GM18870 (cell line): ENCODE results near the gene NUP210.

Source experiments
- ATAC-seq: cut with Tn5 transposase; IDR thresholded peaks from one replicate; pipeline ENCODE4 v1.9.1; 2021; ENCODE audit warnings: moderate library complexity; ENCODE audit not compliant: unreplicated experiment

Gene NUP210

DNA sequence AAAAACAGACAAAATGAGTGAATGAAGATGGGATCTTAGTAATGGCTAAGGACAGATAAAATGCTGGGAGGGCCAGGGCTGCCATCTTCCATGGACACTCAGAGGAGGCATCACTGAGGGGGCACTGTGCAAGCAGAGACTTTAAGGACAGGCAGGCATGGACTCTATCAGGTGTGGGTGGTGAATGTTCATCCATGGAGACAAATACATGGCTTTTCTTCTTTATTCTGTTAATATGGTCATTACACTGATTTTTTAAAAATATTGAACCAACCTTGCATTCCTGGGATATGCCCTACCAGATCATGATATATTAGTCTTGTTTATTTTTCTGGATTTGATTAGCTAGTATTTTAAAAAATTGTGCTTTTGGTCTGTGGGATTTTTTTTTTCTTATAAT, 12.2 kb downstream of the NUP210 start:
- no peak for ATAC-seq

- no peak for ATAC-seq
These were observed 12.6 kb downstream of the NUP210 start for GRCh38 chr3:13407475-13407874.

DNA sequence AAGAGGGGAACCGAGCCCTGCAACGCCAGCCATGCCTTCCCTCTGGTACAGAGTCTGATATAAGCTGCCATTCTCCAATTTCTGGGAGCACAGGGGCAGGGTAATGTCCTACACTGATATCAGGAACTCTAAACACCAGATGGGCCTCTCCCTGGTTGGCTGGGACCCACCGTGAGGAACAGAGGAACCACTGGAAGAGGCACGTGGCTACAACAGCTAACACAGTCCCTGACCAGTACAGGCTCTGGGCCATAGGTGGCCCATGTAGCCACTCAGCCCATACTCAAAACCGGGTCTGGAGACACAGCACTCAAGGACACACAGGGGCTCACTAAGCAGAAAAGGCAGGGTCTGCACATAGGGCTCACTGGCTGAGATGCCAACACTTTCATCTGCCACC, 13.9 kb downstream of the NUP210 start:
- no peak for ATAC-seq

GRCh38 chr3:13405614-13406013, 14.5 kb downstream of the NUP210 start:
- no peak for ATAC-seq

DNA sequence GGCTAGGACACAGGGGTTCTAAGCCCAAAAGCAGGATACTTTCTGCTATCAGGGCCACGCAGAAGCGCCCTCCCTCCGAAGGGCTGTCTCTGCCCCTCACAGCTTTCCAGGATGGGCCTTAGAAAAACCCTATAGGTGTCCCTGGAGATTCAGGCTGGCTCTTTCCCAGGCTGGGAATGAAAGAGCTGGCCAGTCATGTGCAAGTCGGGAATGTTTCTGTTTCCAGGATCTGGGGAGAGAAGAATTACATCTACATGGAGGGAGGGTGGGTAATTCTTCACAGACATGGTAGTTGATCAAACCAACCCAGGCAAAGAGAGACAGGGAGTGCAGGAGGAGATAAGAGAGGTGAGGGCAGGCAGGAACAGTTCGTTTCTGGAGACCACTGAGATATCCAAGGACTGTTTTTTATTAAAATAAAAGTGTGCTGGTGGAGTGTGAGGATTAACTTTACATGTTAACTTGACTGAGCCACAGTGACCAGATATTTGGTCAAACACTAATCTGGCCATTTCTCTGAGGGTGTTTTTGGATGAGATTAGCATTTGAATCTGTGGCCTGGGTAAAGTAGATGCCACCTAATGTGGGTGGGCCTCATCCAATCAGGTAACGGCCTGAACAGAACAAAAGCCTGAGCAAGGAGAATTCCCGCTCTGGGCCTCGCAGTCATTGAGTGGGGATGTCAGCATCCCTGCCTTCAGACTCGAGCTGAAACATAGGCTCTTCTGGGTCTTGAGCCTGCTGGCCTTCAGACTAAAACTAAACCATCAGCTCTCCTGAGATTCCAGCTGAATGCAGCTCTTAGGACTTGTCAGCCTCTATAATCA, 15.3 kb downstream of the NUP210 start:
- ATAC-seq = no peak

- no peak for ATAC-seq
These were observed 16.3 kb downstream of the NUP210 start for GRCh38 chr3:13403847-13404246.

DNA sequence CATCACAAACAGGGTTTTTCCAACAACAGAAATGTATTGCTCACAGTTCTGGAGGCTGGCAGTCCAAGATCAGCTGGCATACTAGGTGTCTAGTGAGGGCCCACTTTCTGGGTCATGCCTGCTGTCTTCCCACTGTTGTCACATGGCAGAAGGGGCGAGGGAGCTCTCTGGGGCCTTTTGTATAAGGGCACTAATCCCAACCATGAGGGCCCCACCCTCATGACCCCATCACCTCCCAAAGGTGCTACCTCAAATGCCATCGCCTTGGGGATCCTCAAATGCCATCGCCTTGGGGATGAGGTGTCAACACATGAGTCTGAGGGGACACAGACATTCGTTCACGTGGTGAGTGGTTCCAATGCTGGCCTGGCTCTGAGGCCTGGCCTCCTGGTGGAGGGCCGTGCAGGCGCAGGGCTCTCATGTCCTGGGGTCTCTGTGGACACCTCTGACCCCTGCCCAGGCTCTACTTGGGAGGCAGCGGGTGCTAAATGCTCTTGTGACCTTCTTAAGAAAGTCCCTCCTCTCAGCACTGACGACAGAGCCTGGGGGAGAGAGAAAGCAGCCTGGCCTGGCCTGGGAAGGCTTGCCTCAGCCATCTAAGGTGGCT, 16.8 kb downstream of the NUP210 start:
- no peak for ATAC-seq

DNA sequence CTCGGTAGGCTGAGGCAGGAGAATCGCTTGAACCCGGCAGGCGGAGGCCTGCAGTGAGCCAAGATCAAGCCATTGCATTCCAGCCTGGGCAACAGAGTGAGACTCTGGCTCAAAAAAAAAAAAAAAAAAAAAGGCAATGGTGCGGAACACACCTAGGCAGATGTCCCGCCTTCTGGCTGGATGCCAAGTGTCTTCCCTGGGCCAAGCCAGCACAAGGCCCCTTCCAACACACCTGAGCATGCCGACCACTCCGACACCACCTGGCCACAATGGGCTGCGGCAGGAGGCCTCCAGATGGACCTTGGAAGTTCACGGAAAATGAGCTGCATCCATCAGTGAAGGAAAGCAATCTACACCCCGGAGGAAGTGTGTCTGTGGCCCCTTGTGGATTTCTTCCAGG, 19.0 kb downstream of the NUP210 start:
- ATAC-seq = no peak

- ATAC-seq = no peak
These were observed 19.9 kb downstream of the NUP210 start for GRCh38 chr3:13400114-13400673.

- no peak for ATAC-seq
These were observed 20.5 kb downstream of the NUP210 start for GRCh38 chr3:13399603-13400002.

DNA sequence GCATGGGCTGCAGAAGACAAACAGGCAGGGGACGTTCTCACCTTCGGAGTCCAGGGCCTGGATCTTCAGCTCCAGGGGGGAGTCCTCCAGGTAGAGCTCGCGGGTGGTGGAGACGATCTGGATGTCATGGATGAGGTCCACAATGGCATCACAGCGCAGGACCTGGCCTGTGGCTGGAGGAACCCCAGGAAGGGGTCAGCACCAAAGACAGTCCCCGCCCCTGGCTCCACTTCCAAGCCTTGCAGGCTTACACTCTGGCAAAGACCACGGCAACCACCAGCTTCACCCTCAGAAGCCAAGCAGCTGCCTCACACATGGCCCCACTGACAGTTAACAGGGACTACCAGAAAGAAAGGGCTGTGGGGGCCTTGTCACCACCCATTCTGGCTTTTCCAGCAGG, 22.8 kb downstream of the NUP210 start:
- no peak for ATAC-seq

- ATAC-seq = no peak
These were observed 25.8 kb downstream of the NUP210 start for GRCh38 chr3:13394363-13394762.

GRCh38 chr3:13393427-13394360, 26.4 kb downstream of the NUP210 start:
- no peak for ATAC-seq

DNA sequence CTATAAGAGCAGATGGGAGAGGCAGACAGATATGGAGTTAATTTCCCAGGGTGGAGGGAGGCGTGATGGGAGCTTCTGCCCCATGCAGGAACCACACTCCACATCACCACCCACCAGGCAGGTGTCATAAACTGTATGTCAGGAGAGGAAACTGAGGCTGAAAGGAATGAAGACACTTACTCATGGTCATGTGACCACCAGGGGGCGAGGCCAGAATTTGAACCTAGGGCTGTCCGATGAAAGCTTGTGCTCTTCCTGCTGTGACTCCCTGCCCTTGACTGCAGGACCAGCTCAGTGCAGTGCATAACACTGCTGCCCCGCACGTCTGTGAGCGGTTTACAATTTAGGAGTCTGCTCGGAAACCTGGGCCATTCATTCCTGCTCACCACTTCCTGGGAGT, 28.8 kb downstream of the NUP210 start:
- ATAC-seq = no peak

DNA sequence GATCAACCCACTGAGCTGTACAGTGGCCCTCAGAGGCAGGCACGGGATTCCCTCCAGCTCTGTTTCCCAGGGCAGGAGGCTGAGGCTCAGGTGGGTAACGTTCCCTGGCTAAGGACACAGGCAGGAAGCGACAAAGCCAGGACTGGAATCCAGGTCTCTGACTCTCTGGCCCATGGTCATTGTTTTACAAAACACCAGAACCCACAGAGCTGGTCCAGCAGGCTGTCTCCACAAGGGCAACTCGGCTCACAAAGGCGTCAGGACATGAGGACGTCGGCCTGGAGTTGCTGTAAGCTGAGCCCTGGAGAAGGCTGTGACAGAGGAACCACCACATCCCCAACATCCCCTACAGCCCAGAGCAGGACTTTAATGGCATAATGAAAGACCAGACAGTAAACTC, 30.7 kb downstream of the NUP210 start:
- no peak for ATAC-seq

- no peak for ATAC-seq
These were observed 31.3 kb downstream of the NUP210 start for GRCh38 chr3:13388816-13389215.

GRCh38 chr3:13385373-13385965, 34.7 kb downstream of the NUP210 start:
- ATAC-seq = no peak

DNA sequence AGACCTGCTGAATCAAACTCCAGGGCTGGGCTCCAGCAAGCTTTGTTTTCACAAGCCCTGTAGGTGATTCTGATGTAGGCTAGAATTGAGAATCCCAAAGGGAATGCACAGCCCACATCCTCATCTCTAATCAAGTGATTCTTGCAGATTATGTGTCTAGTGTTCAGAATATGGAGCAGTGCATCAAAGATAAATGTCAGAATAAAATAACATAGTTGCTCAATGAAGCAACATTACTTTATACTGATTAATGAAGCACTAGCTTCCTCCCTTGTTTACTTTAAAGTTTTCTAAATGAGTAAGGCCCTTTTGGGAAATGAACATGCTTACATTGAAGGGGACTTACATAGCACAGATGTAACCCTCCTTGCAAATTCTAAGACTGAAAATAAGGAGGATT, 39.2 kb downstream of the NUP210 start:
- no peak for ATAC-seq

DNA sequence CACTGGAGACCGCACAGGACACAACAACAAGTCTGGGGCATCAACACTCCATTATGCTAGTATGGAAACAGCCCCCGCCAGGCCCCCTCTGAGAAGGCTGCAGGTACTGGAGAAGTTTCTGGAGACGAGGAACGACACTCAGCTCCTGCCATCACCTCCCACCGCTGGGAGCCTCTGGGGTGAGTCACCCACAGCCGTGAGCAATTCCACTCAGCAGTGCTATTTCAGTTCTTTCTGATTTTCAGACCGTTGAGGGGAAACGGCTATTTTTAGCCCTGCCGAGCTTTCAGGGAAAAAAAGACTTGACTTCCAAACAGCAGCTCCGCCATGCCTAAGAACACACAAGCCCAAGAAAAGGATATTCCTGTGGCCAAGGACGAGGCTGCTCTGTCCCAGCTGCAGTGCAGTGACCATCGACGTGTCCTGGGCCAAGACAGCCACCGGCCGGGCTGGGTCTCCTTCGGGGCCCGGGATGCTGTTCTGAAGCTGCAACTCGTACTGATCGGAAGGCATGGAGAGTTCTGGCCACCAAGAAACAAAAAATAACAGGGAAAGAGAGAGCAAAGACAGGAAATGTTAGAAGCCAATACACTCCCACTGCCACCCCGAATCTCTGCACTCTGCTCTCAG, 40.8 kb downstream of the NUP210 start:
- no peak for ATAC-seq

- no peak for ATAC-seq
These were observed 42.0 kb downstream of the NUP210 start for GRCh38 chr3:13378155-13378554.
